ENCODE data around the gene RHOG.
A peak's percentile ranks its signal among the peaks of the same experiment; 100 is the strongest.

RHOG gene
- 54.3 to 55.8 reads per million in 2 donors for total RNA-seq

- peak in 4 of 5 experiments; percentile 47 to 83 (median 54) for DNase-seq
Measured at GRCh38 chr11:3840870-3841425, at the start of gene RHOG. Gene RHOG (minus strand): TSS chr11:3840959. CDS start chr11:3828138, 12,821 bp downstream.

GRCh38 chr11:3890014-3890413 lies 49.3 kb upstream of the RHOG start:
- no peak for DNase-seq

DNA sequence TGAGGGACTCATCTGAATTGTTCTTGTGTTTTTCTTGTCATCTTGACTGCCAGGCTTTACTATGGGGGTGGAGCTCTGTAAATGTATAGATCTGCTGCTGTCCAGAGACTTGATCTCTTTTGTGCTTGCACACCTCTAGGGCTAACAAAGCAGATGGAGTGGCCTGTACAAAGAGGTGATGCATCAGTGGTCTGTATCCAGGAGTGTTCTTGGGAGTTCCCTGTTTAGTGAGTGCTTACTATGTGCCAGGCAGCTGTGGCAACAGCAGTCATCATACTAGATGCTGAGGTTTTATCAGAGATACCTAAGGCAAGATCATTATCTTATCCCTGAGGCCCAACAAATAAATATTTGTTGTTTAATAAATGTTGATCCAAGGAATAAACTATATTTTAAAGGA lies 48.1 kb upstream of the RHOG start:
- no peak for DNase-seq

DNA sequence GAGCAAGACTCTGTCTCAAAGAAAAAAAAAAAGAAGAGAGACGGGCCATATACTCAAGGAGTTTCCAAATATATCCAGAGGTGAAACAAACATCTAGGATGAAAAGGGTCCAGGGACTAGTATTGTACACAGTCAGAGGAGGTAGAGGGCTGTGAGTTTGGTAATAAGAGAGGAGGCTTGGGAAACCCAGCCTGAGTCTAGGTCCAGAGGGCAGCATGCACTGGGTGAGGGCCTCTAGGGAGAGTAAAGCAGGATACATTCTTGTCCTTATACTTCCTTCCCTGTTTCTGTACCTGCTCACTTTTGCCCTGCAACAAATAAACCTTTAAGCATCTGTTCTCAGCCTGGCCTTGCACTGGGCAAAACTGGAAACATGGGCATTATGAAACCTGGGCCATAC lies 46.2 kb upstream of the RHOG start:
- DNase-seq: no peak

GRCh38 chr11:3885855-3886254 lies 45.1 kb upstream of the RHOG start:
- DNase-seq: no peak

GRCh38 chr11:3882655-3883054 lies 41.9 kb upstream of the RHOG start:
- peak in 1 of 5 experiments; percentile 64 for DNase-seq

DNA sequence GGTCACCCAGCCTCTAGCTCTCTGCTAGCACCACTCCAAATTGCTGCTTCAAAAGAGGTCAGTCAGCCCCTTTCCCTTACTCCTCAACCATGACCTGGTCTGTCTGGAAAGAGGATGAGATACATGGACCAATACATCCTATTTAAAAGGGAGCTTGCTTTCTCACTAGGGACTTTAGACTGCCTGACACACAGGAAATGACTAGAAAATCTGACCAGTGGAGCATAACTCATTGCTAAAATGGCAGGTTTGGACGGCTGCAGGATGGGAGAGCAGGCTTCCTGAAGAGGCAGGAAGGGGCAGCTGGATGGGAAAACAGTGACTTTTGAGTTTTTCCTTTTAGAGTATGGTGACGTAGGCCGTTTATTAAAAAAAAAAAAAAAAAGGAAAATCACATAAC lies 40.0 kb upstream of the RHOG start:
- DNase-seq: no peak

GRCh38 chr11:3879967-3880542 lies 39.3 kb upstream of the RHOG start:
- DNase-seq: no peak

GRCh38 chr11:3879216-3879966 lies 38.6 kb upstream of the RHOG start:
- peak in 1 of 5 experiments; percentile 68 for DNase-seq

GRCh38 chr11:3878258-3878584 lies 37.5 kb upstream of the RHOG start:
- DNase-seq: no peak

GRCh38 chr11:3877364-3878257 lies 36.9 kb upstream of the RHOG start:
- no peak for DNase-seq

- DNase-seq: no peak
Measured at GRCh38 chr11:3876613-3877012, 35.9 kb upstream of the RHOG start.

DNA sequence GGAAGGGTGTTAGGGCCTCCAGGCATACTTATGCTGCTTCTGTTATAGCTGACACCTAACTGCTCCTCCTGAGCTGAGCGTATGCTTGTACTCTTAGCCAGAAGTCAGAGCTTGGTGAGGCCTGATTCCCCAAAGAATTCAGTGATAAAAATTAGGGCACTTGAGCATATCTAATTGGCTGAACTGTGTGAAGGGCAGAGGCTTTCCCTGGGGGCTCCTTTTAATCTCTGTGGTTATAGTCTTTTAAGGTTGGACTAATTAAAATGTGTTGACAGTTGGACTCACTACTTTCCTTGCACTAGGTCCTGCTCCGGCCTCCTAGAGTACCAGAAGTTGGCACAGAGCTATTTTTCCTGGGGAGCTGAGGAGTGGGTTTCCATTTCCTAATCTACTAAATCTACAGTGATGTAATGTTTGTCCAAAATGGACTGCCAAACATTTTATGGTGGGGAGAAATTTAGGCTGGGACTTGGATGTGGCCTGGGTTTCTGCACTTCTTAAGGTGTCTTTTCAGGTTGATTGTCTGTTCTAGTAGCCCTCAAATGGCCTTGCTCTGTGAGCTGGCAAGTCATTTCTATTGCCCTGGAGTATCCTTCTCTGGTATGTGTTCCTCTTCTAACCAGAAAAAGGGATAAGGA lies 33.1 kb upstream of the RHOG start:
- no peak for DNase-seq

- DNase-seq: peak in 1 of 5 experiments; percentile 63
Measured at GRCh38 chr11:3867209-3868091, 26.7 kb upstream of the RHOG start.

- DNase-seq: no peak
Measured at GRCh38 chr11:3866836-3867208, 26.1 kb upstream of the RHOG start.

DNA sequence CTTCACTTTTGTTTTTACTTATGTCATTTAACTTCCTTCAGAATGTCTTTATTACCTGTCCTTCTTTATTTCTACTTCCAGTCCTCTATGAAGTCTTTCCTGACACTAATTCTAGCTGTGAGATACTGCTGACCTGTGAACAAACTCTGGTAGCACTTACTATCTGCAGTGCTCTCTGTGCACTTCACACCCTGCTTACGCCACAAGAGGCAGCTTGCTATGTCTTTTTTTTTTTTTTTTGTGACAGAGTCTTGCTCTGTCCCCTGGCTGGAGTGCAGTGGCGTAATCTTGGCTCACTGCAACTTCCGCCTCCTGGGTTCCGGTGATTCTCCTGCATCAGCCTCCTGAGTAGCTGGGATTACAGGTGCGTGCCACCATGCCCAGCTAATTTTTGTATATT lies 25.4 kb upstream of the RHOG start:
- DNase-seq: peak in 1 of 5 experiments; percentile 53

DNA sequence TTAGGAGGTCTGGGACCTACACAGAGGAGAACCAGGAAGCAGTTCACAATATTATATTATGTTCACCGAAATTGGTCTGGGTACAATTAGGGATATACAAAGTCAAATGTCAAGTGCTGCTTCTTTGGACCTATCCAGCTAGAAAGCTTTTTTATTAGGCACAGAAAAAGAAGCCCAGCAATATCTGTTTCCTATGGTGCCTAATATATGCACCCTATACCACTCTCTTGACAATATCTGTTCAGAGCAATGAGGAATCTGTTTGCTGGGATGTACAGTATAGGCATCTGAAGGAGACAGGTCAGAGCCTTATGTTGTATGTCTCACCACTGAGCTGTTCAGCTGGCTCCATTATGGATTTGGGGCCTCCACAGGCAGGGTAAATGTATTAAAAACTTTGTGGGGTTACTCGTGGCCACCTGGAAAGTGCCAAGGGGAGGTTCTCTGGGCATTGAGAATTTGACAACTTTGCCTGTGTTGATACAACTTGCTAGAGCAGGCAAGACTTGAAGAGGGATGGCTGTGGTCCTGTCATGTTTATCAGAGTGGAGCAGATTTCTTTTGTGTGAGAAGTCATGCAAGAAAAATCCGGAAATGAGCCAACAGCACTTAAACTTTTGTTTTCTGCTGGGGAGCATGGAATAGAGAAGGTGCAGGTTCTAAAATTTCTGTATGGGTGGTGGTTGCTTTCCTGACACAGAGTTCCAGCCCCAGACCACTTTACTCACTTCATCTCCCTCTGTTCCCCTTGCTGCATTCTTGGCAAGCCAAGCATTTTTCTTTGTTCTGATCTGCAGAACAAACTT lies 24.8 kb upstream of the RHOG start:
- peak in 1 of 5 experiments; percentile 50 for DNase-seq

- peak in 1 of 5 experiments; percentile 66 for DNase-seq
Measured at GRCh38 chr11:3861683-3862082, 20.9 kb upstream of the RHOG start.

- DNase-seq: peak in 2 of 5 experiments; percentile 25 to 71
Measured at GRCh38 chr11:3860898-3861393, 20.2 kb upstream of the RHOG start.

- peak in 1 of 5 experiments; percentile 16 for DNase-seq
Measured at GRCh38 chr11:3860375-3860774, 19.6 kb upstream of the RHOG start.
